SK-N-MC (cell line): Measurements from ENCODE around the gene VHLL.

Experiments
- EZH2 ChIP-seq: fragments of 200-600 bp; sonication (generic); IDR thresholded peaks from one replicate; pipeline ENCODE4 v1.6.1; 2017; ENCODE audit warnings: antibody characterized with exemption
- POLR2AphosphoS5 ChIP-seq: IDR thresholded peaks from 2 replicates; pipeline ENCODE4 v1.6.1; 2012; ENCODE audit warnings: mild to moderate bottlenecking, low read depth, low read length, borderline replicate concordance

- TF ChIP-seq EZH2 (no peak), POLR2AphosphoS5 (no peak)
Observed at GRCh38 chr1:156283521-156283920, 15.6 kb downstream of the VHLL start.
